Peyer's patch (tissue), 4 donors: ENCODE data around the gene PPP3R1. TPM values are rescaled to one million over a fixed set of nuclear protein-coding genes. Genes with fewer than 3 reads are reported as not detected.

ENCODE experiments used
- DNase-seq, 3 donors: peaks; one replicate each; pipeline ENCODE4 v3.0.0-alpha.2; 2017 to 2019
- H3K27ac ChIP-seq, 4 donors: fragments of 200-600 bp; sonication (generic); one replicate each; pipeline ENCODE4 v1.5.1; 2016 to 2019
- H3K27me3 ChIP-seq, 2 donors: fragments of 200-600 bp; sonication (generic); one replicate each; pipeline ENCODE4 v1.5.1; 2019
- H3K36me3 ChIP-seq, 3 donors: fragments of 200-600 bp; sonication (generic); one replicate each; pipeline ENCODE4 v1.5.1; 2016 to 2019
- H3K4me1 ChIP-seq, 4 donors: fragments of 200-600 bp; sonication (generic); one replicate each; pipeline ENCODE4 v1.5.1; 2016 to 2019
- H3K4me3 ChIP-seq, 4 donors: fragments of 200-600 bp; sonication (generic); 1 replicate in 3 of 4; 2 replicates in 1 of 4; pipeline ENCODE4 v1.5.1; 2016 to 2019; ENCODE audit warnings: mild to moderate bottlenecking in 1 of 4
- H3K9me3 ChIP-seq, 4 donors: fragments of 200-600 bp; sonication (generic); one replicate each; pipeline ENCODE4 v1.5.1; 2016 to 2019; ENCODE audit warnings: mild to moderate bottlenecking in 1 of 4
- POLR2A ChIP-seq, 2 donors: fragments of 450-650 bp; IDR thresholded peaks; one replicate each; pipeline ENCODE4 v1.5.1; 2017; ENCODE audit warnings: antibody characterized with exemption in 2 of 2, mild to moderate bottlenecking in 2 of 2, moderate library complexity in 2 of 2
- total RNA-seq, 4 donors: library from RNA; depleted of rRNA; stranded (reverse); fragments of >200 nt; gene quantifications; one replicate each; pipeline ENCODE4 v1.1.0, GENCODE V29; 2016
- TF ChIP-seq, protein P1 (sequence below), 6 experiments: fragments of 450-650 bp in 4 of 6; fragments of 200-600 bp in 2 of 6; sonication (generic) in 1 of 6; IDR thresholded peaks; one replicate each; pipeline ENCODE4 v1.5.1; 2017 to 2019; ENCODE audit warnings: antibody characterized with exemption in 6 of 6, mild to moderate bottlenecking in 3 of 6, moderate library complexity in 1 of 6

PPP3R1 gene
- total RNA-seq, 4 donors from 2014 or later: 18.5 to 33.8 (median 25.4) TPM

DNA sequence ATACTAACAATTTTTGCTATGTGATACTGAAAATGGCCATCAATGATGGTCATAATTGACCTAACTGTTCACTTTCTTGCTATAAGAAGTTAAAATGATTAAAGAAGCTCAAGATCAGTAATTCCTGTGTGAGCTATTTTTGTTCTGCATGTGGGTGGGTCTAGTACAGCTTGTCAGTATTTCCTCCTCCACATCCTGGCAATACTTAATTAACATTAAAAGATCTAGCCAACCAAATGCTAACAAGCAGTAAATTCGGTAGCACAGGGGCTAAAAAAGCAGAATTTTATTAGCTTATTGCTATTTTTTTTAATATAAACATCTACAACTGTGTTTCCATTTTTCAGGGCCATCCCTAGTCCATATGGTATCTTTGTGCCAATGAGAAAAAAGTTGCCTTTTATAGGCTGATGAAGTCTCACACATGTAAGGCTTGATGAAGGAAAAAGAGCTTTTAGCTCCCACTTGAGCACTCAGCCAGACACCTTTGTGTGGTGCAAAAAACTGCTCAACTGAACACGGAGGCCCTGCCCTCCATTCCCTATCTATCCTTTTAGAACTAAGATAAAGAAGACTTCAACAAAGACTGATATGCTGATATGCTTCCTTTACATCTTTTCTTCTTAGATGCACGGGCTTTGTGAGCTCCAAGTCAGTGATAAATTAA lies 99.5 kb downstream of the PPP3R1 start:
- TF ChIP-seq, protein P1, sequence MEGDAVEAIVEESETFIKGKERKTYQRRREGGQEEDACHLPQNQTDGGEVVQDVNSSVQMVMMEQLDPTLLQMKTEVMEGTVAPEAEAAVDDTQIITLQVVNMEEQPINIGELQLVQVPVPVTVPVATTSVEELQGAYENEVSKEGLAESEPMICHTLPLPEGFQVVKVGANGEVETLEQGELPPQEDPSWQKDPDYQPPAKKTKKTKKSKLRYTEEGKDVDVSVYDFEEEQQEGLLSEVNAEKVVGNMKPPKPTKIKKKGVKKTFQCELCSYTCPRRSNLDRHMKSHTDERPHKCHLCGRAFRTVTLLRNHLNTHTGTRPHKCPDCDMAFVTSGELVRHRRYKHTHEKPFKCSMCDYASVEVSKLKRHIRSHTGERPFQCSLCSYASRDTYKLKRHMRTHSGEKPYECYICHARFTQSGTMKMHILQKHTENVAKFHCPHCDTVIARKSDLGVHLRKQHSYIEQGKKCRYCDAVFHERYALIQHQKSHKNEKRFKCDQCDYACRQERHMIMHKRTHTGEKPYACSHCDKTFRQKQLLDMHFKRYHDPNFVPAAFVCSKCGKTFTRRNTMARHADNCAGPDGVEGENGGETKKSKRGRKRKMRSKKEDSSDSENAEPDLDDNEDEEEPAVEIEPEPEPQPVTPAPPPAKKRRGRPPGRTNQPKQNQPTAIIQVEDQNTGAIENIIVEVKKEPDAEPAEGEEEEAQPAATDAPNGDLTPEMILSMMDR (IDR thresholded peaks at IDR 0.05): no peak
- TF ChIP-seq POLR2A (IDR thresholded peaks at IDR 0.05): no peak
- Histone ChIP-seq H3K9me3 (no peaks in the 10 kb centered on the region), H3K27me3 (no peaks in the 10 kb centered on the region), H3K4me3 (no peak overlapping the region), H3K36me3 (no peaks in the 10 kb centered on the region), H3K4me1 (peaks cover 0 to 6% (median 0%) of the 10 kb centered on the region in 4 donors), H3K27ac (no peak overlapping the region)
- no peak for DNase-seq

DNA sequence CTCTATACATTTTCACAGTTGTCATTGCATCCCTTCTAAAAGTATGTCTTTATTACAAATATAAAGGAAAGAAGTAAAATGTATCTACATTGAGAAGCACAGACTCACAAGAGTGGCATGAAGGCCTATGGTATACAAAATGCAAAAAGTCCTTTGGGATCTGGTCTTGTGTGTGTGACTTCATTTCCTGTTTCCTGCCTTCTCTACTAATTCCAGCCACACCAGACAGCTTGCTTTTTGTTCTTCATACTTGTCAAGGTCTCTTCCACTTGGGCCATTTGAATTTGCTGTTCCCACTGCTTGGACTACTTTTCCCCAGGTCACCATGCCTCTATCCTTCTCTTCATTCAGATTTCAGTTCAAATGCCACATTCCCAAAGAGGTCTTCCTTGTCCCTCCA lies 101.3 kb downstream of the PPP3R1 start:
- TF ChIP-seq, protein P1 (IDR thresholded peaks at IDR 0.05): no peak
- no peak for TF ChIP-seq POLR2A (IDR thresholded peaks at IDR 0.05)
- Histone ChIP-seq H3K4me3 (no peak overlapping the region), H3K9me3 (no peaks in the 10 kb centered on the region), H3K4me1 (no peaks in the 10 kb centered on the region), H3K27ac (no peak overlapping the region), H3K27me3 (no peaks in the 10 kb centered on the region), H3K36me3 (no peaks in the 10 kb centered on the region)
- no peak for DNase-seq

DNA sequence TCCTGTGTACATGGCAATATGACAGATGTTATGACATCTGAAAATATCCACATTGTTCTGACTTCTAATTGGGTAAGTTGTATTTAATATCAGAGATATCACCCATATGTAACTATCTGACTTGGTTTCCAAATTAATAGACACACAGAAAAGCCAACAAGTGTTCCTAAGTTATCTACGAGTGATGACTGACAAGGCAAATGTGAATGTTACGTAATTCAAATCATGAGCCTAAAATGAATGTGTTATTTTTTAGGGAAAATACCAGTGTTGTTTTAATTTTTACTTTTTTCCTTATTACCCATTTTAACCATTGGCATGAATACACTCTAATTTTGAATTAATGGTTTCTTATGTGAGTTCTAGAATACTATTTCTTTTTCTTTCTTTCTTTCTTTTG lies 110.5 kb downstream of the PPP3R1 start:
- Histone ChIP-seq H3K9me3 (no peaks in the 10 kb centered on the region), H3K27ac (no peak overlapping the region), H3K4me3 (no peak overlapping the region), H3K36me3 (no peaks in the 10 kb centered on the region), H3K27me3 (no peaks in the 10 kb centered on the region), H3K4me1 (no peaks in the 10 kb centered on the region)
- DNase-seq: no peak
- TF ChIP-seq POLR2A (IDR thresholded peaks at IDR 0.05): no peak
- TF ChIP-seq, protein P1 (IDR thresholded peaks at IDR 0.05): no peak

DNA sequence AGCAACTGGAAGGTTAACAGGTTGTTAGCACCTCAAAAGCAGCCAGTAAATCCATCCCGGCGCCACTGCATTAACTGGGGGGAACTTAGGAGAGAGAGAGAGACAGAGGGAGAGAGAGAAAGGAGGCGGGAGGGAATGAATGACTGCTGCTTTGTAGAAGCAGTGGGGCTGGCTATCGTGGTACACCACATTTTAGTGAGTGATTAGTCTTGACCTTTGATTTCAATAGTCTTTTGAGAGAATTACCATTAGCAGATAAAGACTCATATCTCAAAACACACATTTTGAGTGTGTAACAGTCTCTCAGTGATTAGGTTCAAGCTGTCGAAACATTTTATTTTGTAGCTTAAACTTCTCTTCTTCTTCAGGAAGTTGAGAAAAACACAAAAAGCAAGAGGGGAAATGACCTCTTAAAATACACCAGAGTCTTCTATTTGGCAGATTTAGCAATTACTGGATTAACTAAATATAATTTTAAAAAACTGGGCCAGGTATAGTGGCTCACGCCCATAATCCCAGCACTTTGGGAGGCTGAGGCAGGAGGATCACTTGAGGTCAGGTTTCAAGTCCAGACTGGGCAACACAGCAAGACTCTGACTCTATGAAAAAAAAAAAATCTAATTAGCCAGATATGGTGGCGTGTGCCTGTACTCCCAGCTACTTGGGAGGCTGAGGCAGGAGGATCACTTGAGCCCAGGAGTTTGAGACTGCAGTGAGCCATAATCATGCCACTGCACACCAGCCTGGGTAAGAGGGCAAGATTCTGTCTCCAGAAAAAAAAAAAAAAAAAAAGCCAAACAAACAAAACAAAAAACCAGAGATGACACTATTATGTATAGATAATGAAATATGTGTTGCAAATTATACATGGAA lies 116.6 kb downstream of the PPP3R1 start:
- Histone ChIP-seq H3K4me3 (no peak overlapping the region), H3K9me3 (no peaks in the 10 kb centered on the region), H3K36me3 (no peaks in the 10 kb centered on the region), H3K27me3 (no peaks in the 10 kb centered on the region), H3K27ac (no peak overlapping the region), H3K4me1 (no peaks in the 10 kb centered on the region)
- no peak for TF ChIP-seq POLR2A (IDR thresholded peaks at IDR 0.05)
- TF ChIP-seq, protein P1 (IDR thresholded peaks at IDR 0.05): no peak
- DNase-seq: no peak

DNA sequence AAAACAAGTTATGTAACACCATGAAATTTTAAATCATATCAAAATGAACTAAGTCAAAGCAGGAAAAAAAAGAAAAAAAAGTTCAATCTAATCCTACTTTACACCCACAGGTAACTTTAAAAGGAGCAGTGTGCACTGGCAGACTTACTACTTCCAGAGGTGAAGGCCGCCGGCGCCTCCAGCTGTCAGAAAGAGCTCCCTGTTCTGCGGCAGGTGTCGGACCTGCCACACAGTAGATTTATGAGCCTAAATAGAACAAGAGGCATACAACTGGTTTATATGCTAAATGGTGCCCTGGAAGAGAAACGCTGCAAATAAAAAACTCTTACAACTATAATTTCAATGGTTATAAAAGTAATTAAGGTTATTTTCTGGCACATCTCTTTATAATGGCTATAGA lies 117.8 kb downstream of the PPP3R1 start:
- Histone ChIP-seq H3K27me3 (no peaks in the 10 kb centered on the region), H3K4me3 (no peak overlapping the region), H3K9me3 (no peaks in the 10 kb centered on the region), H3K4me1 (no peaks in the 10 kb centered on the region), H3K36me3 (no peaks in the 10 kb centered on the region), H3K27ac (no peak overlapping the region)
- DNase-seq: no peak
- TF ChIP-seq POLR2A (IDR thresholded peaks at IDR 0.05): no peak
- TF ChIP-seq, protein P1 (IDR thresholded peaks at IDR 0.05): no peak
